NCI-H2107 treated with DMSO at 0.1 percent for 48 hours (cell line): Measurements from ENCODE around the gene ASIC3.
"Not testable (repeated sequence)": the region's sequence is repeated elsewhere in the genome, so short reads cannot be mapped to it uniquely, and the experiment has no call there.

Experiments used
- DNase-seq: peaks from one replicate; lab custom pipeline; 2025; ENCODE audit not compliant: unreplicated experiment; lab: John Stamatoyannopoulos, UW

The ASIC3 gene

GRCh38 chr7:151032936-151033863, 15.1 kb upstream of the ASIC3 start:
- no peak for DNase-seq

GRCh38 chr7:151033864-151034249, 14.5 kb upstream of the ASIC3 start:
- DNase-seq, result no peak

DNA sequence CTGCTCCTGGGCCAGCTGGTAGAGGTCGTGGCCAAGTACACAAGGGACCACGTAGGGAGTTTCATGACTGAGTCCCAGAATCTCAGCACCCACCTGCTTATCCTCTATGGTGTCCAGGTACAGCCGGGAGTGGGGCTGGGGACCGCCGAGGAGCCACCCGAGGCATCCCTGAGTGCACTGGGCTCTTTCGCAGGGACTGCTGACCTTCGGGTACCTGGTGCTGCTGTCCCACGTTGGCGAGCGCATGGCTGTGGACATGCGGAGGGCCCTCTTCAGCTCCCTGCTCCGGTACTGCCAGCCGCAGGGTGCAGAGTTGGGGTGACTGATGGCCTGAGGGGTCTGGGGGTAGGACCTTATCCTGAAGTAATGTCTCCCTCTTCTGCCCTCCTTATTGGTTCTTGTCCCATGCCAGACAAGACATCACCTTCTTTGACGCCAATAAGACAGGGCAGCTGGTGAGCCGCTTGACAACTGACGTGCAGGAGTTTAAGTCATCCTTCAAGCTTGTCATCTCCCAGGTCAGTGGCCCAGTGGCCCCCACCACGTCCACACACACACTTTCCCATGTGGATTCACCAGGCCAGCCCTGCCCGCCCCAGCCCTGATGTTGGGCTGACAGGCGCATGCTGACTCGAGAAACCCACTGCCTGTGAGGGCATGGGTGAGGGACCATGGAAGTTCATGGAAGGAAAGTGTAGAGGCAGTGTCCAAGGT, 13.9 kb upstream of the ASIC3 start:
- DNase-seq, result no peak

- no peak for DNase-seq
Observed at GRCh38 chr7:151035026-151035717, 13.2 kb upstream of the ASIC3 start.

DNA sequence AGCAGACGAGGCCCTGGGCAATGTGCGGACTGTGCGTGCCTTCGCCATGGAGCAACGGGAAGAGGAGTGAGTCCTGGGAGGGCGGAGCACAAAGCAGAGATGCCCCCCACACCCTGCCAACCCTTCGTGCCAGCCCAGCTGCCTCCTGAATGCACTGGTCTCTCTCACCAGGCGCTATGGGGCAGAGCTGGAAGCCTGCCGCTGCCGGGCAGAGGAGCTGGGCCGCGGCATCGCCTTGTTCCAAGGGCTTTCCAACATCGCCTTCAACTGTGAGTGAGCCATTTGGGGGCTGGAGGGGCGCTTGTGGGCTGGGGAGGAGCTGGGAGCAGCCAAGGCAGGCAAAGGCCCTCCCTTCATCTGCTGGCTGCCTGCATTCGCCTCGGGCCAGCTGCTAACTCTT, 12.4 kb upstream of the ASIC3 start:
- no peak for DNase-seq

GRCh38 chr7:151038951-151039849, 9.1 kb upstream of the ASIC3 start:
- no peak for DNase-seq

GRCh38 chr7:151039850-151040548, 8.3 kb upstream of the ASIC3 start:
- no peak for DNase-seq

- DNase-seq, result no peak
Observed at GRCh38 chr7:151040616-151041375, 7.5 kb upstream of the ASIC3 start.

DNA sequence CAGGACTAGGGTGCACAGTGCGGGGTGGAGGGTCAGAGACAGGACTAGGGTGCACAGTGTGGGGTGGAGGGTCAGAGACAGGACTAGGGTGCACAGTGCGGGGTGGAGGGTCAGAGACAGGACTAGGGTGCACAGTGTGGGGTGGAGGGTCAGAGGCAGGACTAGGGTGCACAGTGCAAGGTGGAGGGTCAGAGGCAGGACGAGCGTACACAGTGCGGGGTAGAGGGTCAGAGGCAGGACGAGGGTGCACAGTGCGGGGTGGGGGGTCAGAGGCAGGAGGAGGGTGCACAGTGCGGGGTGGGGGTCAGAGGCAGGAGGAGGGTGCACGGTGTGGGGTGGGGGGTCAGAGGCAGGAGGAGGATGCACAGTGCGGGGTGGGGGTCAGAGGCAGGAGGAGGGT, 4.9 kb upstream of the ASIC3 start:
- DNase-seq, result not testable (repeated sequence)

- DNase-seq, result no peak
Observed at GRCh38 chr7:151043959-151044358, 4.4 kb upstream of the ASIC3 start.

DNA sequence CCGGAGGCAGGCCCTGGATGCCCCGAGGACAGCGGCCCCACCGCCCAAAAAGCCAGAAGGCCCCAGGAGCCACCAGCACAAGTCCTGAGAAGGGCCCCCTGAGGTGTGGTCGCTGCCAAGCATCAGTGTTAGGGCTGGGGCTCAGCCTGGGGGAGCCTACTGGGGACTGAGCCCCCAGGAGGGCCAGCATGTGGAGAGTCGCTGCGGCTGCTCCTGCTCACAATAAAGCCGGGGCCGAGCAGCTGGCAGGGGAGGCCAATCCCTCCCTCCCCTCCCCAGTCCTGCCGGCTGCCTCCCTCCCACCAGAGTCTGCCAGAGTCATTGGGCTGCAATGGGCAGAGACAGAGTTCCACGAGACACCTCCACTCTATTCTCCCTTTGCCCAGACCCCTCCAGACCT, 3.1 kb upstream of the ASIC3 start:
- DNase-seq, result no peak

DNA sequence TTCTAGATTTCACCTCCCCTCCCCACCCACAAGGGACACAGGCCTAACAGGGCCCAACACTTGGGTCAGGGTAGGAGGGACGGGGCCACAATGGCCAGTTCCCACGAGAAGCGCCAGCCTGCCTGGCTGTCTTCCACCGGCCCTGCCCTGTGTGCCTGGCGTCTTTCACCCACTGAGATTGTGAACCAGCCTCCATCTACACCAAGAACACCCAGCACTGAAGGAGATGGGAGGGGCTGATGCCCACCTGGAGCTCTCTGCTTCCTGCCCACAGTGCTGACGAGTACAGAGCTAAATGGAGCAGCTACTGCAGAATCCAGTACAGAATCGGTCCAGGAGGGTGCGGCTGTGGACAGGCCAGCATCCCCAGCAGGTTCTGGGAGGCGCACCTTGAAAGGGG, 2.4 kb upstream of the ASIC3 start:
- DNase-seq, result no peak

DNA sequence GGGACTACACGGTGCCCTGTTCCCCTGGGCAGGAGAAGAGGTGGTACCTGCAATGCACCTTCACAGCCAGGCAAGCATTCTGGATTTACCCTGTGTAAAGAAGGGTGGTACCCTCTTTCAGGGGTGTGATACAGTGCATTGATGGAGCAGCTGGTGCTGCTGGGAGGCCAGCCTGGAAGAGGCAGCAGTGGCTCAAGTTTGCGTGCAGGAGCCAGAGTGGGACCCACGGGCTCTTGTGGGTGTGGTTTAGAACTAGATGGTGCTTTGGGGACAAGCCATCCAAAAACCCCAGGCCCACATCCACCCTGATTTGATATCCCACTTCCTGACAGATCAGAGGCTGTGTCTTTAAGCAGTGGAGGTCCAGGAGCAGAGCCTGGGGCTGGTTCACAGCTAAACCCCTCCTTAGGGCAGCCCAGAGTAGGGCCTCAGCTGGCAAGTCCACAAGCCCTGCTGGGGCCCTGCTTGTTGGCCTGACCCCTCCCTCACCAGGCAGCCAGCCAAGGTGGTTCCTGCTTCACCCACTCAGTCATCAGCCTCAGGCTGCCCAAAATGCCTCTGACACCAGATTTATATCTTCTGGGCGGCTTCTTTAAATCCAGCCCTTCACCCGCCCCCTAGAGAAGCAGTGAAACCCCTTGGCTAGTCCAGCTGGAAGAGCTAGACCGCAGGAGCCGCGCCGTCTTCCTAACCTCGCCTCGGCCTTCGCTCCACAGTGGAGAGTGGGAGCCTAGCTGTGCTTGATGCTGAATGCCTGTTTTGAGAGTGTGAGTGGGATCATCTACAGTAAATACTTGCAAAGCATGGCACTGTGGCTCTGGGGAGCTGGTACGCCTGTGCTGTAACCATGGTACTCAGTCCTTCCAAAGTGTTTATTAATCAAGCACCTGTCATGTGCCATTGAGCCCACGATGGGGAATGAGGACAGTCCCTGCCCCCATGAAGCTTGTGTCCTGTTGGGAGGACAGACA, 1.4 kb upstream of the ASIC3 start:
- DNase-seq, result no peak

GRCh38 chr7:151048911-151049463, 656 bp downstream of the ASIC3 start:
- DNase-seq, result no peak

DNA sequence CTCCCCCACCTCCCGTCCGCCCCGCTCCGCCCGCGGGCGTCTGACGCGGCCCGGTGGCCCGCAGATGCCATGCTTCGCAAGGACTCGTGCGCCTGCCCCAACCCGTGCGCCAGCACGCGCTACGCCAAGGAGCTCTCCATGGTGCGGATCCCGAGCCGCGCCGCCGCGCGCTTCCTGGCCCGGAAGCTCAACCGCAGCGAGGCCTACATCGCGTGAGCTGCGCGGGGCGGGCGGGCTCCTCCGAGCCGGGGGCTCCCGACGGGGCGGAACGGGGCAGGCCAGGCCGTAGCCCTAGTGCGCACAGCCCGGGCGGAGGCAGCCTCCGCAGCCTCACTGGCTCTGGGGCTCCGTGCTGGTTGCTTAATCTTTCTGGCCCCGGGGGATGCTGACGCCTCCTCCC, 2.8 kb downstream of the ASIC3 start:
- no peak for DNase-seq

- DNase-seq, result no peak
Observed at GRCh38 chr7:151053096-151053495, 4.8 kb downstream of the ASIC3 start.

- DNase-seq, result no peak
Observed at GRCh38 chr7:151053751-151054150, 5.4 kb downstream of the ASIC3 start.

DNA sequence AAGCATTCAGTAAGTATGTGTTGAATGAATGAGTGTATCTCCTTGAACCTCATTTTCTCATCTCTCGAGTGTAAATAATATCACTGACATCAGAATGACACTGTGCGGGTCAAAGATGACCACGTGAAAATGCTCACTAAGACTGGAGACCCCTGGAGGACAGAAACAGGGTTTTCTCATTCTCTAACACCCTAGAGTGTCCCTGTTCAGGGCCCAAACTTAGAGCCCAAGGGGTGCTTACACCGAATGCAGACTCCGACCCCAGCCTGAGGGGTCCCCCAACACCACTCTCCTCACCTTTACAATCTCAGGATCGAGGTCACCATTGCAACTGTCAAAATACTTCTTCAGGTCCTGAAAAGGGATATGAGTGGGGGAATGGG, 7.9 kb downstream of the ASIC3 start:
- no peak for DNase-seq
